Activated CD8-positive, alpha-beta T cell treated with anti-CD3 and anti-CD28 coated beads for 36 hours (primary cell): Measurements from ENCODE around the gene TRIOBP. TPM values are rescaled to one million over a fixed set of nuclear protein-coding genes. Genes with fewer than 3 reads are reported as not detected.

Experiments used
- ATAC-seq: fragments of 200-7000 bp; cut with Tn5 transposase; one replicate; pipeline ENCODE4 v1.10.0; 2021; ENCODE audit warnings: mild to moderate bottlenecking, moderate library complexity
- CTCF ChIA-PET: fragments of 350-600 bp; sonication (Branson Sonifier 250); formaldehyde crosslinking; loops from one replicate; lab custom pipeline; 2021; ENCODE audit warnings: antibody characterized with exemption; lab: Charles Lee
- POLR2A ChIA-PET: fragments of 350-600 bp; sonication (Branson Sonifier 250); formaldehyde crosslinking; loops from one replicate; lab custom pipeline; 2021; ENCODE audit warnings: antibody characterized with exemption; lab: Charles Lee
- DNase-seq: peaks from one replicate; pipeline ENCODE4 v3.0.0-alpha.2; 2020
- H3K27ac Mint-ChIP-seq: one replicate; pipeline ENCODE4 v1.8.0; 2021; ENCODE audit warnings: mild to moderate bottlenecking, mixed read lengths
- H3K27me3 Mint-ChIP-seq: one replicate; pipeline ENCODE4 v1.8.0; 2021; ENCODE audit warnings: mixed read lengths
- H3K36me3 Mint-ChIP-seq: one replicate; pipeline ENCODE4 v1.8.0; 2021; ENCODE audit warnings: low read depth, mixed read lengths
- H3K4me1 Mint-ChIP-seq: one replicate; pipeline ENCODE4 v1.8.0; 2021; ENCODE audit warnings: low read depth, mixed read lengths
- H3K4me3 Mint-ChIP-seq: one replicate; pipeline ENCODE4 v1.8.0; 2021; ENCODE audit warnings: mild to moderate bottlenecking, moderate library complexity, mixed read lengths
- H3K9me3 Mint-ChIP-seq: one replicate; pipeline ENCODE4 v1.8.0; 2021; ENCODE audit warnings: mixed read lengths
- intact Hi-C: fragments of 100-400 bp; cut with micrococcal nuclease; formaldehyde crosslinking; loops from one replicate; pipeline ENCODE4 v1.10.0; 2022
- total RNA-seq, 2 experiments: library from RNA; stranded (reverse); gene quantifications; one replicate each; pipeline ENCODE4 v1.2.3, GENCODE V29; 2021
- TF ChIP-seq, protein P1 (sequence below): fragments of 200-600 bp; IDR thresholded peaks from one replicate; pipeline ENCODE4 v1.8.0; 2022; ENCODE audit warnings: antibody characterized with exemption, mild to moderate bottlenecking

The TRIOBP gene
- total RNA-seq, 2 experiments from 2014 or later, result 17.8 to 20.7 TPM

DNA sequence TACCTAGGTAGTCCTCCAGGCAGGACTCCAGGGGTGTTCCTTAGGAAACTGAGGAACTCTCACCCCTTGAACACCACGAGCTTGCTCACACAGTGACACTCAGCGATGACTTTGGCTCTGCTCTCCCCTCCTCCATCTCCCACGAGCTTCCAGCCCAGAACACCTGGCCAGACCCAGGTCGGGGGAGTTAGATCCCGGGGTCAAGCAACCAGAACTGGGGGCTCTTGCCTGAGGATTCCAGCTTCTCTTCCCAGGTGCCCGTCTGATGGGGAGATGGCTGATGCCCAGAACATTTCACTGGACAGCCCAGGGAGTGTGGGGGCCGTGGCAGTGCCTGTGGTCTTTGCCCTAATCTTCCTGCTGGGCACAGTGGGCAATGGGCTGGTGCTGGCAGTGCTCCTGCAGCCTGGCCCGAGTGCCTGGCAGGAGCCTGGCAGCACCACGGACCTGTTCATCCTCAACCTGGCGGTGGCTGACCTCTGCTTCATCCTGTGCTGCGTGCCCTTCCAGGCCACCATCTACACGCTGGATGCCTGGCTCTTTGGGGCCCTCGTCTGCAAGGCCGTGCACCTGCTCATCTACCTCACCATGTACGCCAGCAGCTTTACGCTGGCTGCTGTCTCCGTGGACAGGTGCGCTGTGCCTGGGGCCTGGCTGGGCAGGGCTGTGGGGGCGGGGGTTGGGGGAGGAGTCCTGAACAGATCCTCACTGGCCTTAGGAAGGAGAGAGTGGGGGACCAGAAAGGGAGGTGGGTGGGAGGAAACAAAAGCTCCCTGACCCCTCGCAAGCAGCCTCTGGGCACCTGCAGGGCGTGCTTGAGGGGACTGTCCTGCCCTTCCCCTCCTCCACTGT lies 126.5 kb downstream of the TRIOBP start, which contains the start of gene GALR3:
TSS of gene GALR3 (plus strand) at position 249 of the 852 bp plus-strand sequence. CDS start at position 274, 25 bp downstream.
- no peak for ATAC-seq
- TF ChIP-seq, protein P1, sequence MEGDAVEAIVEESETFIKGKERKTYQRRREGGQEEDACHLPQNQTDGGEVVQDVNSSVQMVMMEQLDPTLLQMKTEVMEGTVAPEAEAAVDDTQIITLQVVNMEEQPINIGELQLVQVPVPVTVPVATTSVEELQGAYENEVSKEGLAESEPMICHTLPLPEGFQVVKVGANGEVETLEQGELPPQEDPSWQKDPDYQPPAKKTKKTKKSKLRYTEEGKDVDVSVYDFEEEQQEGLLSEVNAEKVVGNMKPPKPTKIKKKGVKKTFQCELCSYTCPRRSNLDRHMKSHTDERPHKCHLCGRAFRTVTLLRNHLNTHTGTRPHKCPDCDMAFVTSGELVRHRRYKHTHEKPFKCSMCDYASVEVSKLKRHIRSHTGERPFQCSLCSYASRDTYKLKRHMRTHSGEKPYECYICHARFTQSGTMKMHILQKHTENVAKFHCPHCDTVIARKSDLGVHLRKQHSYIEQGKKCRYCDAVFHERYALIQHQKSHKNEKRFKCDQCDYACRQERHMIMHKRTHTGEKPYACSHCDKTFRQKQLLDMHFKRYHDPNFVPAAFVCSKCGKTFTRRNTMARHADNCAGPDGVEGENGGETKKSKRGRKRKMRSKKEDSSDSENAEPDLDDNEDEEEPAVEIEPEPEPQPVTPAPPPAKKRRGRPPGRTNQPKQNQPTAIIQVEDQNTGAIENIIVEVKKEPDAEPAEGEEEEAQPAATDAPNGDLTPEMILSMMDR, result no peak
- no peaks in the 10 kb centered on the region for H3K9me3 Mint-ChIP-seq
- POLR2A ChIA-PET, result no interaction called here
- H3K4me1 Mint-ChIP-seq, result peaks cover 3% of the 10 kb centered on the region
- H3K36me3 Mint-ChIP-seq, result peaks cover 2% of the 10 kb centered on the region
- CTCF ChIA-PET, result interaction anchor here (1.0 to 1.4 kb wide), 2 partner anchors 13 to 147 kb away, joined by 3 read pairs; no protein-coding TSS in a partner anchor
- H3K27me3 Mint-ChIP-seq, result peaks cover 28% of the 10 kb centered on the region
- no peak within 1 kb of the TSS for H3K27ac Mint-ChIP-seq
- intact Hi-C loops, result no loop called here
- no peak for DNase-seq
- H3K4me3 Mint-ChIP-seq, result peak within 1 kb of the TSS; percentile 43

DNA sequence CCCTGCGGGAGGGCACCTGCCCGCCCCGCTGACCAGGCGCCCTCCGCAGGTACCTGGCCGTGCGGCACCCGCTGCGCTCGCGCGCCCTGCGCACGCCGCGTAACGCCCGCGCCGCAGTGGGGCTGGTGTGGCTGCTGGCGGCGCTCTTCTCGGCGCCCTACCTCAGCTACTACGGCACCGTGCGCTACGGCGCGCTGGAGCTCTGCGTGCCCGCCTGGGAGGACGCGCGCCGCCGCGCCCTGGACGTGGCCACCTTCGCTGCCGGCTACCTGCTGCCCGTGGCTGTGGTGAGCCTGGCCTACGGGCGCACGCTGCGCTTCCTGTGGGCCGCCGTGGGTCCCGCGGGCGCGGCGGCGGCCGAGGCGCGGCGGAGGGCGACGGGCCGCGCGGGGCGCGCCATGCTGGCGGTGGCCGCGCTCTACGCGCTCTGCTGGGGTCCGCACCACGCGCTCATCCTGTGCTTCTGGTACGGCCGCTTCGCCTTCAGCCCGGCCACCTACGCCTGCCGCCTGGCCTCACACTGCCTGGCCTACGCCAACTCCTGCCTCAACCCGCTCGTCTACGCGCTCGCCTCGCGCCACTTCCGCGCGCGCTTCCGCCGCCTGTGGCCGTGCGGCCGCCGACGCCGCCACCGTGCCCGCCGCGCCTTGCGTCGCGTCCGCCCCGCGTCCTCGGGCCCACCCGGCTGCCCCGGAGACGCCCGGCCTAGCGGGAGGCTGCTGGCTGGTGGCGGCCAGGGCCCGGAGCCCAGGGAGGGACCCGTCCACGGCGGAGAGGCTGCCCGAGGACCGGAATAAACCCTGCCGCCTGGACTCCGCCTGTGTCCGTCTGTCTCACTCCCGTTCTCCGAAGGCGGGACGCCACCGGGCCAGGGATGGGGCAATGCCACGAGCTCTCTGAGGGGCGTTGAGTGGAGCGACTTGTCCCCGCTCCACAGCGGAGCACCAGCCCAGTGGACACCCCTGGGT lies 128.1 kb downstream of the TRIOBP start:
- peak overlapping the region; percentile 41 for H3K4me3 Mint-ChIP-seq
- H3K27ac Mint-ChIP-seq, result no peak overlapping the region
- ChIA-PET CTCF (interaction anchor here (1.0 to 2.3 kb wide), 4 partner anchors 8 to 37 kb away, joined by 3 to 7 read pairs (median 4); no protein-coding TSS in a partner anchor), POLR2A (interaction anchor here (0.9 to 1.0 kb wide), 2 partner anchors 19 to 106 kb away, joined by 3 read pairs; partner anchors contain the start of gene ANKRD54)
- H3K36me3 Mint-ChIP-seq, result peaks cover 2% of the 10 kb centered on the region
- intact Hi-C loops, result no loop called here
- ATAC-seq, result peak; percentile 73
- DNase-seq, result no peak
- H3K9me3 Mint-ChIP-seq, result no peaks in the 10 kb centered on the region
- H3K4me1 Mint-ChIP-seq, result no peaks in the 10 kb centered on the region
- peaks cover 19% of the 10 kb centered on the region for H3K27me3 Mint-ChIP-seq
- TF ChIP-seq, protein P1, result no peak

Other genes with a start within 250 kb of the TRIOBP start
- 100 to 1,000 TPM; 155 to 160 TPM for gene MFNG, start 210.7 kb upstream of the TRIOBP start, total RNA-seq
- gene CARD10, start 177.6 kb upstream of the TRIOBP start, total RNA-seq, result under 1 TPM; 0.09 to 0.18 TPM
- gene CDC42EP1, start 136.6 kb upstream of the TRIOBP start, total RNA-seq, result under 1 TPM; 0.59 to 0.72 TPM
- gene LGALS2, start 117.0 kb upstream of the TRIOBP start, total RNA-seq, result not detected
- gene GGA1, start 88.2 kb upstream of the TRIOBP start, total RNA-seq, result 10 to 100 TPM; 59.7 to 62.8 TPM
- 100 to 1,000 TPM; 122 to 128 TPM for gene SH3BP1, start 57.4 kb upstream of the TRIOBP start, total RNA-seq
- 10 to 100 TPM; 51.3 to 51.5 TPM for gene PDXP, start 38.3 kb upstream of the TRIOBP start, total RNA-seq
- gene LGALS1, start 21.4 kb upstream of the TRIOBP start, total RNA-seq, result 100 to 1,000 TPM; 247 to 261 TPM
- gene NOL12, start 10.7 kb upstream of the TRIOBP start, total RNA-seq, result 10 to 100 TPM; 36.8 to 38.8 TPM
- 10 to 100 TPM; 19.0 to 20.4 TPM for gene GCAT, start 110.9 kb downstream of the TRIOBP start, total RNA-seq
- not detected for gene GALR3, start 126.3 kb downstream of the TRIOBP start, total RNA-seq
- 10 to 100 TPM; 17.2 to 17.5 TPM for gene ANKRD54, start 147.3 kb downstream of the TRIOBP start, total RNA-seq
- 100 to 1,000 TPM; 687 to 694 TPM for gene EIF3L, start 152.4 kb downstream of the TRIOBP start, total RNA-seq
- 10 to 100 TPM; 10.2 to 11.8 TPM for gene MICALL1, start 209.2 kb downstream of the TRIOBP start, total RNA-seq